T-helper 2 cell (primary cell): ENCODE data around the gene PSMD9.
"Not testable (repeated sequence)": the region's sequence is repeated elsewhere in the genome, so short reads cannot be mapped to it uniquely, and the experiment has no call there.

Experiments
- DNase-seq, 5 experiments: peaks; one replicate each; pipeline versions ENCODE4 v3.0.0 to v3.0.0-alpha.2; 2012 to 2022
- total RNA-seq, 2 donors: gene quantifications; one replicate each; lab custom pipeline; 2026; lab: John Stamatoyannopoulos, UW

Gene PSMD9
- 12.5 to 13.0 reads per million in 2 donors for total RNA-seq

GRCh38 chr12:121888478-121889273 lies at the start of gene PSMD9:
Gene PSMD9, plus strand, starts transcription at chr12:121888790. Its CDS starts 67 bp downstream, at chr12:121888857.
- peak; percentile 95 to 98 (median 97) for DNase-seq

DNA sequence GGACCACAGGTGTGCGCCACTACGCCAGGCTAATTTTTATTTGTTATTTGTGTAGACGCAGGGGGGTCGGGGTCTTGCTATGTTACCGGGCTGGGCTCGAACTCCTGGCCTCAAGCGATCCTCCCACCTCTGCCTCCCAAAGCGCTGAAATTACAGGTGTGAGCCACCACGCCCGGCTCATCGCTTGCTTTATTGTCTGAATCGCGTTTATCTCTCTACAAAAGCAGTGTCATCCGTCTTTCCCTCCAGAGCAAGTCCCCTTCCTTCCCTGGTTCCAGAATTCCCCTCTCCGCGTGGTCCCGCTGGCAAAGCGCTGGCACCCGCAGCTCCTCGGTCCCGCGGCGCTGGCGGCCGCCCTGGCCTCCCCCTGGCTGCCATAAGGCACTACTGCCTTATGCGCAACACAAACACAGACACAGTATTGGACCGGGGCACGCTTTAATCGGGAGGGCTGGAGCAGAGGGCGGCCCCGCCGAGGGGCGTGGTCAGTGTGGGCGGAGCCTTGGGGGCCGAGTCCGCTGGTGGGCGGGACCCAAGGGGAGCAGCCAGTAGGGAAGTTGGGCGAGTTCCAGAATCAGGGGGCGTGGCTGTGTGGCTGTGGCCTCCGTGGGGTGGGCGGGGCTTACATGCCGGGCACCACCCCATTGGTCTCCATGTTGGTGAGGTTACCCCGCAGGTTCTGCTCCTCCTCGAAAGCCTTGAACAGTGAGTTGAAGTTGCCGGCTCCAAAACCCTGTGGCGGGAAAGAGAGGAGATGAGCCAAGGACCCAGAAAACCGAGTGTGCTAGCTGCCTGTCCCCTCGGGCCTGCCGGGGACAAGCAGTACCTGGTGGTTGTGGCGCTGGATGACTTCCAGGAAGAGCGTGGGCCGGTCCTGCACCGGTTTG lies 49.2 kb upstream of the PSMD9 start:
- DNase-seq, result peak; percentile 97 to 100 (median 99)

DNA sequence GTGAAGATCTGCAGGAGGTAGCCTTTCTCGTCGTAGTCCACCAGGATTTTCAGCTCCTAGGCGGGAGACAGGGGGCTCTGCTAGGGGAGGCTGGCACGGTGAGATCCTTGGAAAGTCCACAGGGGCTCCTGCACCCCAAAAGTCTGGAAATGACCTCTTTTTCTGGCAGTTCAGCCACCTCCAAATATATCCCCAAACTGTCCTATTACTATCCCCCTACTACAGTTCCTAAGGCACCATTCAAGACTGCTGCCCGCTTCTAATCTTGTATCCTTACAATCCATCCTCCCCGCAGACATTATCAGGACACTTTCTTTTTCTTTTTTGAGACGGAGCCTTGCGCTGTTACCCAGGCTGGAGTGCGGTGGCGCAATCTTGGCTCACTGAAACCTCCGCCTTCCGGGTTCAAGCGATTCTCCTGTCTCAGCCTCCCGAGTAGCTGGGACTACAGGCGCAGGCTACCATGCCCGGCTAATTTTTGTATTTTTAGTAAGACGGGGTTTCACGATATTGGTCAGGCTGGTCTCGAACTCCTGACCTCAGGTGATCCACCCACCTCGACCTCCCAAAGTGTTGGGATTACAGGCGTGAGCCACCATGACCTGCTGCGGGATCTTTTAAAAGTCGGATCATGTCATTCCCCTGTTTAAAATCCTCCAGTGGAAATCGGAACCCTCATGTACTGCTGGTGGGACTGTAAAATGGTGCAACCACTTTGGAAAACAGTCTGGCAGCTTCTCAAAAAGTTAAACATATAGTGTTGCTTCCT lies 48.4 kb upstream of the PSMD9 start:
- no peak for DNase-seq

DNA sequence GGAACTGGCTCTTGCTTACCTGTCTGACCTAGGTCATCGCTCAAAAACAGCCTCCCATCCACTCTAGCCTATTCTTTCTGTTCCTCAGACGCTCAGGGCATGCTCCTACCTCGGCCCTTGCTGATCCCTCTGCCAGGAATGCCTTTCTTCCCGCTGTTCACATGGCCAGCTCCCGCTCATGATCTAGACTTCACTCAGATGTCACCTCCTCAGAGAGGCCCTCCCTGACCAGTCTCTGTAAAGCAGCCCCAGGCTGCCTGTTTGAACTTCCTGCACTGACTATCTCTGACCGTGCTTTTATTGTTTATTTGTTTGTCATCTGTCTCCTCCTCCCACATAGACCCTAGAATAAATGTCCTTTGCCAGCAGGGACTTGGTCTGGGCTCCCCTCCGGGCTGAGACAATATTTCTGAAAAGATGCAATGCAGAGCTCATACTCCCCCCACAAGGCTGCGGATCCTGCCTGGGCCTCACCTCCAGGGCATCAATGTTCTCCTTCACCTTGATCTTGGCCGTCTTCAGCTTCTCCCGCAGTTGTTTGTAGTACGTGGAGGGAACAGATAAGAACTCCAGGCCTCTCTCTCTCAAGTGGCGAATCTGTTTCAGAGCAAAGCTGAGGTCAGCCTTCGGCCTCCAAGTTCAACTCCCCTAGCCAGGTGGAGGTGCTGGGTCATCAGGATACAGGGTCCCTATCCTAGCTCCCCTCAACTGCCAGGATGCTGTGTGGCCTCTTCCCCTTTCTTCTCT lies 45.2 kb upstream of the PSMD9 start:
- DNase-seq, result no peak

DNA sequence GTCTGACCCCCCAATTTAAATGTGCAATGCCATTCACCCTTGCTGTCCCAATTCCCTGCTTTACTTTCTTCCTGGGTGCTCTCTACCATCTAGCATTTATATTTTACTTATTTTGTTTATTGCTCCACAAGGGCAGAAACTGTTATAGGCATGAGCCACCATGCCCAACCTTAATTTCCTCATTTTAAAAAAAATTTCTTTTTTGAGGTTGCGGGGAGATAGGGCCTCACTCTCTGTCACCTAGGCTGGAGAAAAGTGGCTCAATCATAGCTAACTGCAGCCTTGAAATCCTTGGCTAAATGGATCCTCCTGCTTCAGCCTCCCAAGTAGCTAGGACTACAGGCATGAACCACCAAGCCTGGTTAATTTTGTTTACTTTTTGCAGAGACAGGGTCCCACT lies 42.9 kb upstream of the PSMD9 start:
- no peak for DNase-seq

GRCh38 chr12:121849211-121849610 lies 39.4 kb upstream of the PSMD9 start:
- DNase-seq, result no peak

DNA sequence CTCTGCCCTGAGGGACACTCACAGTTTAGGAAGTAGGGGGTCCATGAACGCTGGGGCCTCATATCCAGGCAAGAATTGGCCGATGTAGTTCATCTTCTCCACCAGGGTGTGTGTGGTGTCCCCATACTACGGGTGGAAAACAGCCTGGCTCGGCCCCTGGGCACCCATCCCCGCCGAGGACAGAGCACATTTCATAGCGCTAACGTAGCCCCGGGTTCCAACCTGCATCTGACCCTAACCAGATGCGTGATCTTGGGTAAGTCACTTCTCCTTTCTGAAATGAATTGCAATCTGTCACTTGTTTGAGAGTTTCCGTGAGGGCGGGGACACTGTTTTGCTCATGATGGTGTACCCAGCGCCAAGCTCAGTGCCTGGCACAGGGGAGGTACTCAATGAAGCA lies 38.9 kb upstream of the PSMD9 start:
- DNase-seq, result no peak

DNA sequence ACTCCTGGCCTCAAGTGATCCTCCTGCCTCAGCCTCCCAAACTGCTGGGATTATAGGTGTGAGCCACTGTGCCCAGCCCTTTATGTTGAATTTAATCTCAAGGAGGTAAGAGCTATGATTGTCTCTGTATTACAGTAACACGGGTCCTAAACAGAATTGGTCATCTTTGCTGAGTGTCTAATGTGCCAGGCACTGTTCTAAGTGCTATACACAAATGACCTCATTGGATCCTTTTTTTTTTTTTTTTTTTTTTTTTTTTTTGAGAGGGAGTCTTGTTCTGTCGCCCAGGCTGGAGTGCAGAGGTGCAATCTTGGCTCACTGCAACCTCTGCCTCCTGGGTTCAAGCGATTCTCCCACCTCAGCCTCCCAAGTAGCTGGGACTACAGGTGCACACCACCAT lies 36.2 kb upstream of the PSMD9 start:
- not testable (repeated sequence) for DNase-seq

DNA sequence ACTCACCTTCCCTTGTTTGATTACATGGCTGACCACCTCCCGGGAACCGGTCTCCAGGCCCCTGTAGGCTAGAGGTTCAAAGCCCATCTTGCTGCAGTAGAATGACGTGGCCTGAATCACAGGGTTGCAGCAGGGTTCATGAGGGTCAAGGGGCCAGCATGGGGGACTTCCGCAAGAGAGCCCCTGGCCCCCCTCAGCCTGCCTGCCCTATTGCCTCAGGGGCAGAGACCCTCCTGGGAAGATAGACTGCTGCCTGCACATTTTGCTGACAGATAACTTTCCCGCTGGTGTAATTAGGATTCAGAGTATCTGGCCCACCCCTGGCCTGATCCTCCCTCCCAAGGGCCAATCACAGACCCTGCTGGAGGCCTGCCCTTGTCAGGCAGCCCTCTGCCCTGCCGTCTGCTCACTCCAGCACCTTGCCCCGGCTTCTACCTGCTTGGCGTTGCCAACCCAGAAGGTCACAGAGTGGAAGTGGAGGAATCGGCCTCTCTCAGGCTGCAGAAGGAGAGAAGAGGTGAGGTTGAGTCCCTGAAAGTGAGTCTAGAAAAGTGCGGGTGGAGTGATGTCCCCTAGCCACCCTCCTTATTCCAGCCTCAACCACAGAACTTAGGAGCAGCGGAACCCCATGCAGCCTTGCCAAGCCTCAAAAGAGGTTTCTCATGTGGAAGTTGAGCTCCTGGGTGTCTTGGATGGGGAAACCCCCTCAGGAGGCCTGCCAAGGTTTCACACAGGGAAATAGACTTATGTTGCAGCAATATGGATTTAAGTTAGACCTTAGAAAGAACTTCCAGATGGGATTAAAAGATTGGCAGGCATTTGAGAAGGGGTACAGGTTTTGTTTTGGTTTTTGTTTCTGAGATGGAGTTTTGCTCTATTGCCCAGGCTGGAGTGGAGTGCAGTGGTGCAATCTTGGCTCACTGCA lies 31.0 kb upstream of the PSMD9 start:
- no peak for DNase-seq

- DNase-seq, result no peak
These were observed 30.3 kb upstream of the PSMD9 start for GRCh38 chr12:121858318-121858661.

DNA sequence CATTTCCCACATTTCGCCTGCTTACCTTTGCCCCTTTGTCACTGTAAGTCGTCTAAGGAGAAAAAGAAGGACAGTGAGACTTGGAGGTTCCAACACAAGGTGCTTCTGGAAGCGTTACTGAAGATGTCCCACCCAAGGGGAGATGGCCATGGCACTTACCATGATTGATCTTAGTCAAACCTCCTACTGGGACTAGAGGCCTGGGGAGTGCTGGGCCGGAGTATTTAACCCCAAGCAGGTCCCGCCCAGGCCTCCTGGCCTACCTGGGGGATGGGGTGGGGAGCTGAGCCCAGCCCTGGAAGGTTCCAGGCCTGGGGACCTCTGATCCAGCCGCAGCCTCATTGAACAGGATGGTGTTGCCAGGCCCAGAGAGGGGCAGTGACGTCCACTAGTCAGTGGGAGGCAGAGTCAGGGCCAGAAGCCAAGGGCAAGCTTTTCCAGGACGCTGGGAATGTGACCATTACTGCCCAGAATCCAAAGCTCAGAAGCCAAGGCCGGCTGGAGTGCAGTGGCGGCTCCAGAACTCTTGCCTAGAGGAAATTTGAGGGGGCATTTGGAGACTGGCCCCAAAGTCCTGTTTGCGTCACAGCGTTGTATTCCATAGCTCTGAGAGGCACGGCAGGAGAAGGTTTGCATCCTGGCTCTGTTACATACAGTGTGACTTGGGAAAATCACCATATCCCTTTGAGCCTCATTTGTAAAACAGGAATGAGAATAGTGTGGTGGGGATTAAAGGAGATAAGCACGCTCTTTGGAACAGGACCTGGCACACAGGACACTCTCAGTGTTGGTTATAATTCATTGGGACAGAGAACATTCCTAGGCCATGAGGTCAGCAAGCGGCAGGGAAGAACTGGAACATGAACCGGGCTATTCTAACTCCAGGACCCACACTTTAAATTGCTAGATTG lies 29.7 kb upstream of the PSMD9 start, which contains the start of gene HPD:
Gene HPD (minus strand): TSS at position 198 of the 911 bp plus-strand sequence. CDS start 36 bp downstream, at position 162.
- DNase-seq, result no peak

GRCh38 chr12:121860257-121860656 lies 28.3 kb upstream of the PSMD9 start:
- DNase-seq, result no peak

- not testable (repeated sequence) for DNase-seq
These were observed 27.9 kb upstream of the PSMD9 start for GRCh38 chr12:121860699-121861098.

DNA sequence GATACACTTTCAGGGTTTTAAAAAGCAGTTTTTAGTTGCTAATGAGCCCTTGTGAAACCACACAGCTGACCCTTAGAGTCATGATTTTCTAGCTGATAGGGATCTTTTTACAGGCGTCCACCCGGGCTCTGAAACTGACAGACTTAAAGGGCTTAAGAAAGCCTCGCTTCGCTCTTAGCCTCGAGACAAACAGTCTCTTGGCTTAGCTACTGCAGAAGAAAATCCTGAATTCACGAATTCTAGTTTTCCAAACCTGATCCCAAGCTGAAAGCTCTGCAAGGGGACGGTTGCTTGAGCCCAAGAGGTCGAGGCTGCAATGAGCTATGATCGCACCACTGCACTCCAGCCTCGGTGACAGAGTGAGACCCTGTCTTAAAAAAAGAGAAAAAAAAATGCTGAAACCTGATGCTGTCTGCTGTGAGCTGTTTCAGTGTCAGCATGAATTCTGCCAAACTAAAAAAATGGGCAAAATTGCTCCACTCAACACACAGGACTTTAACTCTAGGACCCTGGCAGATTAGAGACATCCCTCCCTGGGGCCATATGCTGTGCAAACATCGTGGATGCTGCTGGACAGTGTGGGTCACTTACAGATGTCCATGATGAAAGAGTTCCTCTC lies 26.8 kb upstream of the PSMD9 start:
- no peak for DNase-seq

DNA sequence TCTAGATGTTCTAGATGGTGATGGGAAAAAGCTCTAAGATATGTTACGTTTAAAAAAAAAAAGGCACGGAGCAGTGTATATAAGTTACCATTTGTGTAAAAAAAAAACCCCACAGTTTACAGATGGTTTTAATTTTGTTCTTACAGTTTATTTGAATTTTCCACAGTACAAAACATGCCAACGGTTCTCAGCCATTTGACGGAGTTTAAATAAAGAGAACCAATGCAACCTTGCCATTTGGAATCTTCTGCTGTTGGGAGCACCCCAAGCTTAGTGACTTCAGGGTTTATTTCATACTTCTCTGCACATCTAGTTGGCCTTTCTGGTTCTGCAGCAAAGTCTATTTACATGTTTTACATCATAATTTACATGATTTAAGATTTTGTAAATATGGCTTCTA lies 22.3 kb upstream of the PSMD9 start:
- DNase-seq, result no peak

DNA sequence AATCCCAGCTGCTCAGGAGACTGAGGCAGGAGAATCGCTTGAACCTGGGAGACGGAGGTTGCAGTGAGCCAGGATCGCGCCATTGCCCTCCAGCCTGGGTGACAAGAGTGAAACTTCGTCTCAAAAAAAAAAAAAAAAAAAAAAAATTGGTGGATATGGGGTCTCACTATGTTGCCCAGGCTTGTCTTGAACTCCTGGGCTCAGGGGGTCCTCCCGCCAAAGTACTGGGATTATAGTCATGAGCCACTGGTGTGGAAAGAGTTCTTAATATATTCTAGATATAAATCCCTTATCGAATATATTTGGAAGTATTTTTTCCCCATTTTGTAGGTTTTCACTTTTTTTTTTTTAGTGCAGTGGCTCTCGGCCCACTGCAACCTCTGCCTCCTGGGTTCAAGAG lies 19.4 kb upstream of the PSMD9 start:
- DNase-seq, result not testable (repeated sequence)

DNA sequence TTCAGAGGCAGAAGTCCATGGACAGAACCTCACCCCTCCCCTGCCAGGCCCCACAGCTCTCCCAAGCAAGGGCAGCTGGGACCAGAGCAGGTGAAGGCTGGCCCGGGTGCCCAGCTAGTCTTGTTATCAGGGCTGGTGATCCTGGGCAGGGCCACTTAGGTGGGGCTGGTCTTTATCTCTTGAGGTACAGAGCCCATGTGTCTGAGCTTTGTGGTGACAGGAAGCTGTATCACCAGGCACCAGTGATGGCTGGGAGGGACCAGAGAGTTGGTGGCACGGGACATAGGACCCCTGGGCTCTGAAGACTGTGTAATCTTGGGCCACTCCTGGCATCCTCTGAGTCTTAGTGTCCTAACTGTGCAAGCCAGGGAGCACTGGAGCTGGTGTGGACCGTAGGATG lies 17.1 kb upstream of the PSMD9 start:
- DNase-seq, result no peak

GRCh38 chr12:121872546-121873215 lies 15.9 kb upstream of the PSMD9 start:
- DNase-seq, result no peak

- DNase-seq, result no peak
These were observed 15.4 kb upstream of the PSMD9 start for GRCh38 chr12:121873216-121873569.
